ENCODE data around the gene TACC3.

TACC3 gene

DNA sequence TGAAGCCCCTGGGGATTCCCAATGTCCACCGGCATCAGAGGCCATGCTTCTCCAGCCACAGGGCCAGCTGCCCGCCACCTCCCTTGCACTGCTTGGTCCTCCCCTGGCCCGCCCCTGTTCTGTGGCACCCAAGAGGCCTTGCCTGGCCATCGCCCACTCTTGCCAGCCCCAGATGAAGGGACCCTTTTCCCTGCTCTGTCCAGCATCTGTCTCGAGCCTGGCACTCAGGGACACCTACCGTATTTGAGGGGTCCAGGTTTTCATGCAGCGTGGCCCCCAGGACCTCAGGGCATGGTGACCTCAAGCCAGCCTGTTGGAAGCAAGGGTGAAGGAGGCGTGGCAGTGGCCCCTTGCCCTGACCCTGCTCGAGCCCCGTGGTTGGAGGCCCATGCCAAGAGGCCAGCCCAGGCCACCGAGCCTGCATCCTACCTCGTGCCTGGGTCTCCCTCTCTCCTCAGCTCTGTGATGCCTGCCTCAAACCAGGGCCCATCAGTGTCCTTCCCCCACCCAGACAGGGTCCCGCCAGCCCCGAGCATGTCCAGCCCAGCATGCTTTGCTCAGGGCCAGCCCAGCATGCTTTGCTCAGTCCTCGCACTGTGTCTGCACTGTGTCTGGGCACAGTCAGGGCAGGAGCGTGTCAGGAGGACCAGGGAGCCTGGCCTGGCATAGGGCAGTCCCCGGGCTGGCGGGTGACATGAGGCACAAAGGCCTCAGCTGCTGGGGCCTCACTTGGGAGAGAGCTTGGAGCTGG lies 57.5 kb downstream of the TACC3 start:
- no peak for DNase-seq

DNA sequence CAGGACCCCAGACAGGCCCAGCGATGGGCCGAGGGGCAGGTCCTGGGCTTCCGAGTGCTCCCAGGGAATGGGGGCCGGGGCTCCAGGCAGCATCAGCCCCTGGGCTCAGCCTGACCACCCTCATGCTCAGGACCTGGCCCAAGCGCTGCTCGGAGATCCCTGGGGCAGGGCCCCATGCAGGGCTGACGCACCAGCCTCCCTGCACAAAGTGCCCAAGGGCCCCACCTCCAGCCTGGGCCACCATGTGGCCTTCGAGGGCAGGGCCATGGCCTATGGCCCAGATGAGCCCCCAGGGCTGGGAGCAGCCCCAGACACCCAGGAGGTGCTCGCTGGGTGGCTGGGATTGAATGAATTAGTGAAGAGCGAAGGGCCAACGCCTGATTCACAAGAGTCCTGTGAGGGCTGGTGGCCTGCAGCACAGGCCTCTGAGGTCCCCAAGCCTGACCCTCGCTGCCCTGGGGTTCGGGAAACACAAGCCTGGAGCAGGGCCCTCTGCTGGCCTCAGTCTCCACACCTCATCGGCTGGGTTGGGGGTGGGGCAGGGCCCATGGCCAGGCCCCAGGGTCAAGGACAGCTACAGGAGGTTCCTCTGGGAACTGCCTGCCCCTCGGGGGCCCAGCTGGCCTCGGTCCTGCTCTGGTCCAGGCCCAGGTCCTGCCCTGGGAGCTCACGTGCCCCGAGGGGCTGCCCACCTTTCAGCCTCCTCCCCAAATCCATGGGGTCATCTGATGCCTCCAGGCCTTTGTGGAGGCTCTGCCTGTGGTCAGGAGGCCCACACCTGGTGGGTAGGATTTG lies 58.5 kb downstream of the TACC3 start:
- DNase-seq: no peak

DNA sequence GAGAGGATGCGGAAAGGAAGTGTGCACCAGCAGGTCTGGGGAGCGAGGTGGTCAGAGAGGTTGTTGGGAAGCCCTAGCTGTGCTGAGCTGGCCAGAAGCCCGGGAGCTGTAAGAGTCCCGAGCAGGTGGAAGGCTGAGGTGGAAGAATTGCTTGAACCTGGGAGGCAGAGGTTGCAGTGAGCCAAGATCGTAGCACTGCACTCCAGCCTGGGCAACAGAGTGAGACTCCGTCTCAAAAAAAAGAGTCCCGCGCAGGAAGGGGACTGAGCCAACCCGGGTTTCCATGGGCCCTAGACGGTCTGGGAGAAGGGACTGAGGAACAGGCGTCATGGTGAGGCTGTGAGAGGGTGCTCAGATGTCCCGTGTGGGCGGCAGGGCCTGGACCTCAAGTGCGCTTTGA lies 59.1 kb downstream of the TACC3 start:
- no peak for DNase-seq

DNA sequence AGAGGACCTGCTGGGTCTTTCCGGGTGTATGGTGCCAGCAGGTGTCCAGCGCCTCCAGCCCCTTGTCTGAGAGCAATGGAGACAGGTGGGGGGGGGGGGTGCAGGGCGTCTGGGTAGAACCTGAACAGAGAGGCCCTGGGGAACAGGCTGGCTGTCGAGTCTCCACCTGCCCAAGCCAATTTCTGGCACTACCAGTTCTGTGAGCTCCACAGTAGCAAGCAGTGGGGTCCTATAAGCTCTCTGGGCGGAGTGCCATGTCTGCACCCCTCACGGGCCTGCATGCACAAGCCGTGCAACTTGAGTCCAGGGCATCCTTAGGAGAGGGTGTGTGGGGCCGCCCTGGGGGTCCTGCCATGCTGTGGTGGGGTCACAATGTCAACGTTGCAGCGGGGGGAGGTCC lies 61.7 kb downstream of the TACC3 start:
- DNase-seq: no peak

DNA sequence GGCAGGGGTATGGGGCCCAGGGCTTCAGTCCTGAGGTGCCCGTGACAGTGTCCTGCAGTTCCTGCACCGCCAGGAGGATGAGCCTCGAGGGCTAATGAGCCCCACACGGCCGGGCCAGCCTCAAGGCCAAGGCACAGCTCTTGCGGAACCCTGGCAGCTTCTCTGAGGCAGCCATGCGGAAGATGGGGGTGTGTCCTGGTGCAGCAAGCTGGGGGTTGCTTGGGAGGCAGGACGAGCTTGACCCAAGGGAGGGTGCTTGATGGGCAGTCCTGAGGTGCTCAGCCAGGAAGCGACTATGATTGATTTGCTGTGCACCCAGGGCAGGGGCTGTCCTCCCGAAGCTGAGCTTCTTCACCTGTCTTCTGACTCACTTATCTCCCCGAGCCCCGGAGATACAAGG lies 62.6 kb downstream of the TACC3 start:
- DNase-seq: no peak

DNA sequence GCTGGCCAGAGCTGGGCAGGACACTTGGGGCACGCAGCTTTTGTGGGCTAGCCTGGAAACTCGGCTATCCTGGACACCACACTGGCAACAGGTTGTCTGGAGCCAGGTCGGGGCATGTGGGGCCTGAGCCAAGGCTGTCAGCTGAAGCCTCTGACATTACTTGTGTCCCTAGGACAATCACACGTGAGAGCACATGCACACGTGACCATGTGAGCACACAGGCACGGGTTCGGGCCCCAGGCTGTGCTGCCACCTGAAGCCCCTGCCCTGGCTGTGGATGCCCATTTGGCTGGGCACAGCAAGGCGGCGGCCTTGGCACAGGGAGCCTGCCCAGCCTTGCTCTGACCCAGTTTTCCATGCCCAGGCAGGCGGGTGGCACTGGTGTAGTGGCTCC lies 63.1 kb downstream of the TACC3 start:
- DNase-seq: no peak

DNA sequence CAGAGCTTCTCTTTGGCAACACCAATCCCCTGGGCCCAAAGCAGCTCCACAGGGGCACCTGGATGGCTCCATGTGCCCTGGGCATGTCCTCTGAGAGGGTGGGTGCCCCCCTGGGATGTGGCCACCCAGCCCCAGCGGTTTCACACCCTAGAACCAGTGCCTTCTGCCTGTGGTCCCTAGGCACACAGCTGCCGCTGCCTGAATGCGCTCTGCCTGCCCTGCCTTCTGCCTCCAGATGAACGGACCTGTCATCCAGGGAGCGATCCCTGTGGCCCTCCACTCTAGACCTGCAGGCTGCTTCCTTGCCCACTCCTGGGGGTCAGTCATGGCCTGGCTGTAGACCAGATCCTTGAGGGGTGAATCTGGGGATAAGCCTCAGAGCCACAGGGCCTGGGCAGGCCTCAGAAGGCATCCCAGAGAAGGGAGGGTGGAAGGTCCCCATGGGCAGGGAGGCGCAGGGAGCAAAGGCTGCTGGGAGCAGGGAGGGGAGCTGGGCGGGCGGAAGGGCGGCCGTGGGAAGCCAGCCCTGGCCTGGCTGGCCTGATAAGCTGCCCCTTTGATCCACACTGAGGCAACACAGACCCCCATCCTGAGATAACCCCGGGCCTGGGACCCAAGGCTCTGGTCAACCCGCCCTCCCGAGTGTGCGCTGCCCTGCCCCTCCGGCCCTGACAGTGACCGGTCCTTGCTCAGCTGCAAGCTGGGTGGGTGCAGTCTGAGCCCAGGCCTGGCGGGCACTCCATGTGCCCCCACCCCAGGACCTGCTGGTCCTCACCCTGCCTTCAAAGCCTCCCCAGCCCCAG lies 63.7 kb downstream of the TACC3 start:
- DNase-seq: no peak

DNA sequence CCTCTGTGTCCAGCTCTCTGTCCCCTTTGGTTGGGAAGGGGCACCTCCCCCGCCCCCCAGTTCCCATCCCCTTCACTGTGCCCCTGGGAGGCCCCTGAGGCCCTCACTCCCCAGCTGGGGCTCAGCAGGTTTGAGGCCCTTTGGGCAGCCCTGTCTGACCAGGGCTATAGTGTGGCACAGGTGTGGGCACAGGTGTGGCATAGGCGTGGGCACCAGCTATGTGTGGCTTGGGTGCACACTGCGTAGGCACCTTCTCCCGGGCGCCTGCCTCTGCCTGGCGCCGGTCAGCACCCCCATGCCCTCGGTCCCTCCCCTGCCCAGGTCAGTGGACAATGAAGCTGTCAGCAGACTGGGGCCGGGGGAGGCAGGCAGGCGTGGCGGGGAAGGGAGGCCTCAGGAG lies 64.3 kb downstream of the TACC3 start:
- DNase-seq: no peak

DNA sequence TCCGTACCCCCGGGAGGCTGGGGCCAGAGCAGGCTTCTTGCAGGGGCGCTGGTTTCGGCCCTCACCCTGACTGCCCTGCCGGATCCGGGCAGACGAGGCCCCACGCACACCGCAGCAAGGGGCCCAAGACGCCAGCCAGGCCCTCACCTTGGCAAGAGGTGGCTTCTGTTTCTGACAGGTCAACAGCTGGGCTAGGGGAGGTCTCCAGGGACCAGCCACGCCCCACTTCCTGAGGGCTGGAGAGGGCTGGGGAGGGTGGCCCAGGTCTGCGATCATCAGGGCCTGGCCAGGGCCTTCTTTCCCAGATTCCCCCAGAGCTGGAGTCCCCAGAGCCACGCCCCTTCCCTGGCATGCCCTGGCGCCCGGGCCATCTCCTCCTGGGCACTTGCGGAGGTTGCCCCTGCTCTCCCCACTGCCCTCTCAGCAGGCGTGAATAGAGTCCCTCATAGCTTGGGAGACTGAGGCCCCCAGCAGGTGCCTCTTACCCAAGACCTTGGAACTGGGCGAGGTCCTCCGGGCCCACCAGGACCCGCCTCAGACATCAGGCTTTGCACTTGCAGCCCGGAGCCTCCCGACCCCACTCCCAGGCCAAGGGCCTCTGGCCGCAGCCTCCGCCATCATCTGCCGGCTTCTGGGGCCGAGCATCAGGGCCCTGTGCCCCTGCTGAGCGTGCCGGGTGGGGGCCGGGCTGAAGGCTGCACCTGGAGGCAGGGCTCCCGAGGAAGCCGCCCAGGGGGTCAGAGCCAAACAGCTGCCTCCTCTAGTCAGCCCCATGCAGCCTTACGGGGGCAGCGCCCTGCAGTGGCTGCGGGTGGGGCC lies 65.4 kb downstream of the TACC3 start:
- no peak for DNase-seq

DNA sequence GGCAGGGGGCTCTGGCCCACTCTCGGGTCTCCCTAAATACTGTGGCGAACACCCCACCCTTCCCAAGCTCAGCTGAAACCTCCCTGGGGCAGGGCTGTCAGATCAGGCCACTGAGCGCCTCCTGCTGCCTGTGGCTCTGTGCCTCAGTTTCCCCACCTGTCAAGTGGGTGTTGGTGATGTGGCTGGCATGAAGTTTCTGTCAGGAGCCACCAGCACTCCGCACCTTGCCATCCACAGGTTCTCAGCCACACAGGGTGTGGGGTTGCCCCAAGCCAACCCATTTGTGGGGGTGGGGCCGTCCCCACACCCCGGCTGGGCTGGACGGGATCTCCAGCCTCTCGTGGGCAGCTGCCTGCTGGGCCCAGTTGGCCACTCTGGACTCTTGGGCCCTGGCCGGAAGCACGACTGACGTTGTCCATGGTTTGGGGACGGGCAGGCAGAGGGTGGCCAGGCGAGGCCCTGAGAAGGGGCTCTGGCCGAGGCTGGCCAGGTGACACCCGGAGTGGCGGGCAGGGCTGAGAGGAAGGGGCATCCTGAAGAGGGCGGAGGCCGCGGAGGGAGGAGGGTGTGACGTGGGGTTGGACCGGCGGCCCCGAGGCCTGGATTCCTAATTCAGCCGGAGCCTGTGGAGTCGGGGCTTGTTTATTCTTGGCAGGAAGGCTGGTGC lies 66.2 kb downstream of the TACC3 start:
- DNase-seq: no peak

DNA sequence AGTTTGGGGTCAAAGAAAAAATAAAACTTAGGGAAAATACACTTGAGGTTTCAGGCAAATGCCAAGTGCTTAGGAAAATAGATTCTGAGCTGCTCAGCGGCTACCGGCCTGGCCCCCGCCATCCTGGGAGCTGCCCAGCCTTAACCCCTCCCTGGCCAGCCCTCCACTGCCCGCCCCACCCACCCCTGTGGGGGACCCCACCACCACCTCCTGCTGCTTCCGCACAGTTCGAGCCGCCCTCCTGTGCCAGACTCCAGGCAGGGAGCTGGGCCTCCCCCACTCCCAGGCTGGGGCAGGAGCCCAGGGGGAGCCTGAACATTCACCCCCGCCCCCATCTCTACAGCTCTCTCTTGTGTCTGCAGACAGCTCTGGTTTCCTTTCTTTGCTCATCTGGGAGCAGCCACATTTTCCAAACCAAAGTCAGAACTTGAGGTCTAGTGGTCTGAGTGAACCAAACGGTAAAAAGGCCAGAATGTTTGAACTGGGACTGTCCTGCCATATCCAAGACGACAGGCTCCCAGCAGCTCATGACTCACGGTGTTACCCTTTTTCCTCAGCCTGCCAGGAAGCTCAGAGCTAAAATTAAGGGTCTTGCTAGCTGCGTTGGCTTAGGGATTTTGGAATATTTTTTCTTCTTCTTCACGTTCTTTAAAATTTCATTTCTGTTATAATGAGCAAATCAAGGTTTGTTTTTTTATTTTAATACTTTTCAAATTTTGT lies 67.1 kb downstream of the TACC3 start:
- DNase-seq: no peak

DNA sequence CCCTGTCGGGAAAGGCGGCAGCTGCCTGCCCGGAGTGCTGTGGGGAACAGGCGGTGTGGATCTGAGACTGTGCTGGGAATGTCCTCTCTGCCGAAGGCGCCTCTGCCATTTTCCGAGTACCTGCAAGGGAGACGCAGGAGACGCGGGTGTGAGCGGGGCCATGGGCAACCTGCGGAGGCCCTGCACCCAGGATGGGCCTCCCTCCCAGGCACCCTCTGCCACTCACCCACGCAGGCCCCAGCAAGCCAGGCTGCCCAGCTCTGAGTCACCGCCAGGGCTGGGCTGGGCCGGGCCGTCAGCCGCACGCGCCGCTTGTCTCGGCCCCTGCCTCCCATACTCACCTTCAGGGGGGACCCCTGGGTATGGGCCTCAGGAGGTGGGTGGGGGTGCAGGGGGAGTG lies 68.2 kb downstream of the TACC3 start:
- no peak for DNase-seq

DNA sequence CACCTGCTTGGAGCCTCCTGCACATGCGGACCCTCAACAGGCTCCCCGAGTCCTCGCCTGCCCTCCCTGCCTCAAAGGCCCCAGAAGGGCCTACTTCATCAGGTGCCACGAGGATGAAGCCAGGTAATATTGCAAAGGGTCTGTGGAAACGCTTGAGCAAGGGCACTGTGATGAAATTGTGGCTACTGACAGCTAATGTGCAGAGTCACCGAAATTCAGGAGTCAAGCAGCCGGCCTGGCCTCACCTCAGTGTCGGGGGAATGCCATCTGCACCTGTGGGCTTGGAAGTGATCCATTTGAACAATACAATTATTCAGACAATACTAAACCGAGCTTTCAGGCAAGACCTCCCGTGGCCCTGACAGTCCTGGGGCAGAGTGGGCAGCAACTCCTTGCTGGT lies 68.7 kb downstream of the TACC3 start:
- DNase-seq: no peak

DNA sequence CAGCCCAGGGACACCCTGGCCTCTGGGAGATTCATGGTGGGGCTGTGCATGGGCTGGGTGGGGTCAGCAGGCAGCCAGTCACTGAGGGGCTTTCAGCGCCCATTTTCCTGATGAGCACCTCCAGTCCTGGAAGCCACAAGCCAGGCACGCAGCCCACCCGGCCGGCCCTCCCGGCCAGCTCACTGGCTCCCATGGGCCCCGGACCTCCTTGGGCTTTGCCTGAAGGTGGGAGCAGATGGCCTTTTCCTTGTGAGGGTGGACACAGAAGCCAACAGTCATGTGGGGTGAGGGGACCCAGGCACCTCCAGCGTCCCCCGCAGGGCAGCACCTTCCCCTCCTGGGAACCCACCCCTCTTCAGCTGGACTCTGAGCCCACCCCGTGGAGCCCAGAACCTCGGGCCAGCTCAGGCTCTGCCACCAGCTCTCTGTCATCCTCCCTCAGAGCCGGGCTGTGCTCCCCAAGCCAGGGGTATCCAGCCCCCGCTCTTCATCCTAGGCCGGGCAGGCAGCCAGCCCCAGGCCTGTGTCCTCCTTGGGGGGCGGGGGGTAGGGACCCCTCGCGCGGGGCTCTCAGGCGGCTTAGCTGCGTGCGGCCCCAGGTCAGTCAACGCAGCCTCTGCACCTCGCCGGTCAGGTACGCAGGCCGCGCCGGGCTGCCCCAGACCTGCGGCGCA lies 71.0 kb downstream of the TACC3 start:
- DNase-seq: no peak

DNA sequence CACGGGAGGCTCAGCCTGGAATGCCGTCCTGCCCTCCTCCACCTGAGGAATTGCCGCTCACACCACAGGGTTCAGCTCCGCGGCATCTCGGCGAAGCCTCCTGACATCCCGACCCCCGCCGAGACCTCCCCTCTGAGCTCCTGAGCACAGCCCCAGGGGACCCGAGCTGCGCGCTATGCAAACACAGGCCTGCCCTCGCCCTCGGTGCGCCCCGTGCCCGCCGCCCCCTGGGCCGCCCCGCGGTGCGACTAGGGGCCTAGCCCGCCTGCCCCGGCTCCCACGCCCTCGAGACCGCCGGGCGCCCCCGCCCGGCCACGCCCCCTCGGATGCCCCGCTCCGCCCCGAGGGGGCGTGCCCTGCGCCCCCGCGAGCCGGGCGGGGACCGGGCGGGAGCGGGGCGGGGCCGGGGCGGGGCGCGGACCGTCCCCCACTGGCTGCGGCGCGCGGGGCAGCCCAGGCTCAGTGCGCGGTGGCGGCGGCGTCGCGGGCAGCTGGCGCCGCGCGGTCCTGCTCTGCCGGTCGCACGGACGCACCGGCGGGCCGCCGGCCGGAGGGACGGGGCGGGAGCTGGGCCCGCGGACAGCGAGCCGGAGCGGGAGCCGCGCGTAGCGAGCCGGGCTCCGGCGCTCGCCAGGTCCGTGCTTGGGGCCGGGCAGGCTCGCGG lies 71.6 kb downstream of the TACC3 start, which contains the start of gene FGFR3:
Gene FGFR3, plus strand, starts transcription at position 462 of the 664 bp plus-strand sequence. CDS start 642 bp downstream, outside the sequence.
- DNase-seq: peak in 1 of 2 experiments; percentile 20

DNA sequence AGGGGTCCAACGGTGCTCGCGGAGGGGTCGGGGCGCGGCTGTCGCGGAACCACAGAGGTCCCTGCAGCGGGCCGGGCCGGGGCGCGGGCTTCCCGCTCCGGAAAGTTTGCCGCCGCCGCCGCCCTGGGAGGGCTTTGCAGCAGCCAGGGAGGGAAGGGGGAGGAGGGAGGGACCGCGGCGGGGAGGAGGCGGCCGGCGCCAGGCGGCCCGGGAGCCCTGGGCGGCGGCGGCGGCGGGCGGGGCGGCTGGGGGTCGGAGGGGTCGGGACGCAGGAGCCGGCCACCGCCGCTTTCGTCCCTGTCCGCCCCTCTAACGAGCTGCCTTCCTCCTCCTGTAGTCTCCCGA lies 72.1 kb downstream of the TACC3 start:
- no peak for DNase-seq

DNA sequence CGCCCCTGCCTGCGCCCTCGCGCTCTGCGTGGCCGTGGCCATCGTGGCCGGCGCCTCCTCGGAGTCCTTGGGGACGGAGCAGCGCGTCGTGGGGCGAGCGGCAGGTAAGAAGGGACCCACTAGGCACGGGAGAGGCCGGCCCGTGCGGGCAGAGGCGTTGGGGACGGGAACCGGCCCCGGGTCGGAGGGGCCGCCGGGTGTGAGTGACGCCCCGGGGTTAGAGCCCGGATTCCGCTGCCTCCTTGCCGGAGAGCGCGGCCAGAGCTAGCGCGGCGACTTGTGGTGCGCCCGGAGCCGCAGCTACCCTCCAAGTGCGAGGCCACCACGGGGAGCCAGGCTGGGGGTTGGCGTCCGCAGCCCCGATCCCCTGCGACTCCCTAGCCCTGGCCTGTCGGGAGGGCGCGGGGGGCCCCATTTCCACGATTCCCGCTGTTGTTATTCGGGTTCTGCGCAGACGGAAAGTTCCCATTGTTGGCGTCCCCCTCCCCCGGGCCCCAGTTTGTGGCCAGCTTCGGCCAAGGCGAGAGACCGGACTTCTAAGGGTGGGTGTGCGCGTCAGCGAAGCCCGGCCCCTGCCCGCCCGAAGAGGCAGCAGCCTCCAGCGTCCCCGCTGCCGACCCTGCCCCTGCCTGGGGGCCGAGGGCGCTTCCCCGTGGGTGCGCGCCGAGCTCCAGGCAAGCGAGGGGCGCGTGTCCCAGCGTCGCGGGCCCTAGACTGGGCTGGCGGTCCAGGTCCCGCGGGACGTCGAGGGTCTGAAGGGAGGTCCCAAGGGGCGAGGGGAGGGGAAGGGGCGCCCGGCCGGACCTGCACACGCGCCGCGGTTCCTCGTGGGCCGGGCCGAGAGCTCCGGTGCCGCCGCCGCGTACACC lies 72.9 kb downstream of the TACC3 start:
- DNase-seq: no peak
